ENCODE data around the gene CYP2A6. TPM values are rescaled to one million over a fixed set of nuclear protein-coding genes. Genes with fewer than 3 reads are reported as not detected.

CYP2A6 gene
- not detected in 2 replicates for total RNA-seq

GRCh38 chr19:40850277-40850676 is at the start of gene CYP2A6:
Gene CYP2A6 (minus strand): TSS chr19:40850447. CDS start chr19:40850426, 21 bp downstream.

GRCh38 chr19:40882062-40882461 is 31.8 kb upstream of the CYP2A6 start, which contains the start of gene CYP2A7:
Gene CYP2A7 (minus strand): TSS chr19:40882231. CDS start chr19:40882210, 21 bp downstream.

DNA sequence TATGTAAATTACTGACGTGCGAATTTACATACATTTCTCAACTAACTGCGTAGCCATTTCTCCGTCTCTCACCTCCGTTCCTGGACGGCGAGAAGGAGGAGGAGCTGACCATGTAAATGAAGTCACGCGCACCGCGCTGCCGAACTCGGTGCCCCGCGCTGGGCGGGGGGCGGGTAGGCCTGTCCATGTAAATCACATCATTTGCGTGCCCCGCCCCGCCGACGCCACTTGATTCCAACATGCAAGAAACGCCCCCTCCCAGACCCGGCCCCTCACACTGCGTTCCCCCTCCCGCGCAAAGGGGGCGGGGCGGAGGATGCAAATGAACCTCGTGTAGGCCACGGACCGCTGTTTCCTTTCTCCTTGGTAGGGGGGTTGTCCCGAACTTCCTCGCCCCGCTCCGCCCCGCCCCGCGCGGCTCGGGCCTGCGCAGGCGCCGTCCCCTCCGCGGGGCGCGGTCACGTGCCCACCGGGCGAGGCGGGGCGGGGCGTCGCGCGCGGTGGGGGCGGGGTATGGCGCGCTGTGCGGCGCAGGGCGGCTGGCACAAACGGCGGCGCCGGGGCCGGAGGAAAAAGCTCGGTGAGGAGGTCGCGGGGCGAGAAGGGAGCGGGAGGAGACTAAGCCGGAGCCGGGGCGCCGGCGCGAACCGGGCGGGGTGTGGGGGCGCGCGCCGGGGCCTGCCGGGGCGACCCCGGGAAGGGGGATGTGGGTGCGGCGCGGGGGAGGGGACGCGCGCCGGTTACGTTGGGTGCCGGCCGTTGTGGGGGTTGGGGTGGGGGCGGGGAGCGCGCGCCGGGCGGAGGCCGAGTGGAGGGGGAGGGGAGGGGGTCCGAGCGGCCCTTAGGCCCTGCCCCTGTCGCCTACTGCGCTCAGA is 51.3 kb downstream of the CYP2A6 start, which contains the start of gene EGLN2:
EGLN2 (plus strand) TSS at position 509 of the 875 bp plus-strand sequence. CDS start 1,382 bp downstream, outside the sequence.

Other genes with a start within 250 kb of the CYP2A6 start
- gene LTBP4, start 249.1 kb downstream of the CYP2A6 start, total RNA-seq: 6.8 and 7.1 TPM in 2 replicates
- 21.7 and 22.8 TPM in 2 replicates for gene NUMBL, start 159.8 kb downstream of the CYP2A6 start, total RNA-seq
- 30.7 and 31.9 TPM in 2 replicates for gene COQ8B, start 133.6 kb downstream of the CYP2A6 start, total RNA-seq
- gene ITPKC, start 133.3 kb downstream of the CYP2A6 start, total RNA-seq: 10.7 and 12.1 TPM in 2 replicates
- 0.56 and 0.96 TPM in 2 replicates for gene ACTMAP, start 100.0 kb downstream of the CYP2A6 start, total RNA-seq
- 17.8 and 27.4 TPM in 2 replicates for gene SNRPA, start 99.2 kb downstream of the CYP2A6 start, total RNA-seq
- 0.85 TPM in 1 of 2 replicates, not detected in the other for gene MIA, start 74.9 kb downstream of the CYP2A6 start, total RNA-seq
- gene RAB4B, start 72.2 kb downstream of the CYP2A6 start, total RNA-seq: 6.5 and 9.2 TPM in 2 replicates
- gene EGLN2, start 51.3 kb downstream of the CYP2A6 start, total RNA-seq: 63.1 and 84.5 TPM in 2 replicates
- gene CYP2A7, start 31.8 kb upstream of the CYP2A6 start, total RNA-seq: not detected in 2 replicates
- gene CYP2B6, start 140.8 kb upstream of the CYP2A6 start, total RNA-seq: not detected in 2 replicates
- gene CYP2A13, start 238.0 kb upstream of the CYP2A6 start, total RNA-seq: not detected in 2 replicates

All from regular cardiac myocyte (primary cell).